Measurements from ENCODE around the gene UBAP1L.
"Not testable (repeated sequence)": the region's sequence is repeated elsewhere in the genome, so short reads cannot be mapped to it uniquely, and the experiment has no call there.

UBAP1L gene

DNA sequence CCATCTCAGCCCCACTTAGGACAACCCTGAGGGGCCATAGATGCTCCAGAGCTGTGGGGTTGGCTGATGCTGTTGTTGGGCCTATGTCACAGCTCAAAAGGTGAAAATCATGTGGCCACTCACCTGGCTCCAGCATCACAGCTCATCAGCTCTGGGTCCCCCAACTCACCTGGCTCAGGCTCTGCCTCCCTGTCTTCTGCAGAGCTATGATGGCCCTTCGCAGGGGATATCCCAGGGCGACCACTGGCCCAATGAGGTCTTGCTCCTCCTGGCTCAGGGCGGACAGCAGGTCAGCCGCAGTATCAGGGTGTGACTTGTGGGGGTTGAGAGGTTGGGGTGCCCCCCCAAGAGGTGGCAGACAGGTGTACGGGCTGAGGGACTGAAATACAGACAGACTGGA is 15.7 kb downstream of the UBAP1L start:
- no peak for DNase-seq

DNA sequence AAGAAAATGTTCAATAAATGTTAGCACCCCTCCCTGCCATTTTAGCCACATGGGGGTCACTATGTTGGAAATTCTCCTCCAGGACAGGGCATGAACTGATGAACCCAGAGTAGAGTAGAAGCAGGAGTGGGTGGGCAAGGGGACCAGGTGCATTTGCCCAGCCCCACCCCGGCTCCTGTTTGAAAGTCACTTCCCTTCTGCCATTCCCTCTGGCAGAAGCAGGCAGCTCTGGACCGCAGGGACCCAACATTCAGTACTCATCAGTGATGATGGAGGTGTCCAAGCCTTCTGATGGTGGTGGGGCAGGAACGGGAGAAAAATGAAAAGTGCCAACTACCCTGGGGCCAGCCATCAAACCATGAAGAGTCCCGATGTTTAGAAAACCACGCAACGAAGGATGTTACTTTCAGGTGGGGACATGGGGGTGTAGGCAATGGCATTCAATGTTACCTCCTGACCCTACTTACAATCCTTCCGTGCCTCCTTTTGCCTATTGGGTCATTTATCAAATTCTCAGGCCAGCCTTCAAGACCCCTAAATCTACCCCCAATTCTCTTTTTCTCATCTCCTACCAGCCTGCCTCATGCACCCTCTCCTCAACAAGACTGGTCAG is 17.2 kb downstream of the UBAP1L start:
- no peak for DNase-seq

DNA sequence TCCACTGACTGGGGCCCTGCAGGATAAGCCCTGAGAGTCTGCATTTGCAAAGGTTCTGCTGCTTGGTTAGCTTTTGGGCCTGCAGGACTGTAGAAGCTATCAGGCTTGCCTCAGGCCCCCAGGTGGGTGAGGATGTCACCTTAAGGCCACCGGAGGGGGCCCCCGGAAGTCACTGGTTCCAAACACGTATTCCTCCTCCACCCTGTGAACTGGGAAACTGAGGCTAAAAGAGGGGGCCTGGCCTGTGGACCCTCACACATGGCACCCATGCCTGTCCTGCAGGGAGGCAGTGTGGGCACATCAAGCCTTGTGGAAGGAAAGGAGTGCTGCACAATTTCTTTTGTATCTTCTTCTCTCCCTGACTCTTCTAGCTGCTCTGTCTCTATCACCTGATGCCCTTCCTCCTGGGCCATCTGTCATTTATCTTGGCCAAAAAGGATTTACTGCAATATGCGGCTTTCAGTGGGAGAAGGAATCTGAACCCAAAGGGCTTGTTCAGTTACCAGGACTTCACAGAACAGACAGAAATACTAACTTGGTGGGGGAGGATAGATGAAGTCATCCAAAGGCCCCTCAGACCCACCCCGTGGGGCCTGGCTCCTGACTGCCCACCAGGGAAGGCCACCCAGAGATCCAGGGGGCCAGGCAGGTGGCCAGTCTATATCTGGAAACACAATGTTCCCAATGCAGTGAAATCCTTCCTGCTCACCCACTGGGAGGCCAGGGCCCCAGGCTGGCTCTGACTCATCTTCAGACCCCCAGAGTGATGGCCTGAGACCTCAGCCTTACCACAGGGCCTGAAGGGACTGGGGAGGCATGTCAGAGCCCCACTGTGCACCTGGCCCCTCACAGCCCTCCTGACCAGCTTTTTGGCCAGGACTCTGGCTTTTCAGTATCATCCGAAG is 18.3 kb downstream of the UBAP1L start:
- DNase-seq: no peak

DNA sequence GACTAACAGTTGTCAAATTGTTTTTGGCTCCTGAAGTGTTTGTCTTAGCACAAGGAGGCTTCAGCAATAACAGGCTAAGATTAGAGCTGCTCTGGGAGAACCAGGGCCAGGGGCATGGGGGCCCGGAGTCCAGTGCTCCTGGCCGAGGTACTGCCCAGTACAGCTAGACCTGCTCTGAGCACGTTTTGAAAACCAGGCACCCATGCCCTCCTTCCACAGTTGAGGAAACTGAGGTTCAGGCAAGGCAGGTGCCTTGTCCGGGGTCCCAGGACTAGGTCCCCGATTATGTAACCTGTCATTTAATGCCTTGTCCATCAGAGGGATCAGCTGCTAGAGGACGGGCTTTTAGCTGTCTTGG is 19.3 kb downstream of the UBAP1L start:
- no peak for DNase-seq

DNA sequence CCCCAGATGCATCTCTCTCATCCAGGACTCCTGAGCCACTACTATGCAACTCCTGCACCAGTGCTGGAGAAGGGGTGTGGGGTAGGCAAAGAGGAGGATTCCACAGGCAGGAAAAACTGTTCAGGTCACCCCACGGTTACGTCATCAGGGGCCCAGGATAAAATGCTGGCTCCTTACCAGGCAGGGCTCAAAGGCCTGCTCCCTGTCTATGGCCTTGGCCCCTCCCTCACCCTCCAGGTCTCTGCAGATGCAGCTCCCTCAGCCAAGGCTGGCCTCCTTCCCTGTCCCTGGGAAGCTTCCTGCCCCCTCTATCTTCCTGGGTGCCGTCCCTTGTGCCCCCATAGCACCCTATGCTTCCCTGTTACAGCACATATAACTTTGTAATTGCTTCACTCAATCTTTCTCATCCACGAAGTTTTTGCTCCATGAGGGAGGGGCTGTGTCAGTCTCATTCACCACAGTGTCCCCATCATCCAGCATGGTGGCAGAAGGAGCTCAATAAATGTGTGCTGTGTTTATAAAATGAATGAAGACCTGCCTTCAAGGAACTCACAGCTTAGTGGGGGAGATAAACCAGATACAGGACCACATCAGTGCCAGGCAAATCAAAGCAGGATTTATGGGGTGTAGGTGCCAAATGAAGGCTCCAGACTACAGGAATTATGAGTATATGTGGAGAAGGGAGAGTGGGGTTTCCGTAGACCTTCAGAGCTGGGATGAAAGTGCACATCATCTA is 19.8 kb downstream of the UBAP1L start:
- DNase-seq: no peak

DNA sequence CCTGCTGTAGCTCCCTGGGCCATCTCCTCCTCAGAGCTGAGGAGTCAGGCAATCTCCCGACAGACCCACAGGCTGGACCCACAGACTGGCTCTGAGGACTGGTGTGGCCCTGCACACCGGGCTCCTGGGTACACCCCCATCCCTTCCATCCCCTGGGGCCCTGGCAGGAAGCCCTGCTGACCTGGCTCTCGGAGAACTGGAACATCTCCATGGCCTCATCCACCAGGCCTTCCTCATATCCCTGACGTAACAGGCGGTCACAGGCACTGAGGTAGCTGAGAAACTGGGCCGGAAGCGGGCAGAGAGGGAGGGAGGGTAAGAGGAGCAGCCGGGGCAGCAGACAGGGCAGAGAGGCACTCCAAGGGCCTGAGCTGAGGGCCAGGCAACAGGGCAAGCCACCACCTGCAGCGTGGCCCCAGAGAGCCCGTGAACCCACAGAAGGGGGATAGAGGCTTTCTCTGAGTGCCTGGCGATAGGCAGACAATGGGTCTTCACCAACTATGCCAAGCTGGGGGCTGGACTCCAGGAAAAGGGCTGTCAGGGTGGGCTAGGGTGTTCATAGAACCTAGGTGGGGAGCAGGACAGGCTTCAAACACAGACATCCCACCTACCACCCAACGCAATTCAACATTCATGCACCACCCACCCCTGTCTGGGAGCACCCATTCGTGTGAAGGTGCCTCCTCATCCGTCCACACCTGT is 20.6 kb downstream of the UBAP1L start:
- DNase-seq: no peak

DNA sequence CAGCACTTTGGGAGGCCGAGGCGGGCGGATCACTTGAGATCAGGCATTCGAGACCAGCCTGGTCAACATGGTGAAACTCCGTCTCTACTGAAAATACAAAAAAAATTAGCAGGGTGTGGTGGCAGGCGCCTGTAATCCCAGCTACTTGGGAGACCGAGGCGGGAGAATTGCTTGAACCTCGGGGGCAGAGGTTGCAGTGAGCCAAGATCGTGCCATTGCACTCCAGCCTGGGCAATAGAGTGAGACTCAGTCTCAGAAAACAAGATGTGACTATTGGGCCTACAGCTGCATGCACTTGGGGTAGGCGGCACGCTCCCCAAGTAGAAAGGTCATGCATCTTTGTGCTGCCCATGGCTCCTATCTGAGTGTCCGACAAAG is 21.2 kb downstream of the UBAP1L start:
- DNase-seq: not testable (repeated sequence)

DNA sequence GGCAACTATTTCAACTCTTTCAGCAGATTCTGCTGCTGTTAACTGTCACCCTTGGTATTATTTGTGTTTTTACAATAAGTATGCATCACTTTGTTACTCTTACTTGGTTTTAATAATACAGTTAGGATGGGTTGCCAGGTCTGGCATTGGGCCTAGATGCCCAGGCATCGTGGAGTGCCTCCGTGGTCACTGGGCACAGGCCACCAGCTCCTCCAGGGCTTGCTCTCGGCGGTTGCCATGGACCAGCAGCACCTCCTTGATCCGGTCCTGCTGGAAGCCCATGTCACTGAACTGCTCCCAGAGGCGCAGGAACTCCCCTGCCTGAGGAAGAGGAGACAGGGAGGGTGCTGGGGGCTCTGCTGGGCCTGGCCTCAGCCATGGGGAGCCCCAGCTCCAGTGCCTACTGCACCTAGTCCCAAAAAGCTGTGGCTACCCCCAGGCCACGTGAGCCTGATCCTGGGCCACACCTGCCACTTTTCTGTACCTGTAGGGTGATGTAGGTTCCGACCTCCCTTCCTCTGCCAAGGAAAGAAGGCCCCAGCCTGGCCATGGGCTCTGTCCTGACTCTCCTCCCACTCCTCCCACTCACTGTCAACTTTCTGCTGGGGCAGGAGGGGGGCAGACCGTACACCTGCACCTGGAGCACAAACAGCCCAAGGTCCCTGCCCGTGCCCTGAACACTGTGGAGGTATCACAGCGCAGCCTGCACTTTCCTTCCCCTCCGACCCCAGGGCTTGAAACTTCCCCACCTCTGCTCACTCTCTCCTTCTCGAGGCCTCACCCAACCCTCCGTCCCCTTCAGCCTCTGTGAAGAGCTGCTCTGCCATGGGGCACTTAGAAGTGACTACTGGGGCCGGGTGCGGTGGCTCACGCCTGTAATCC is 21.8 kb downstream of the UBAP1L start:
- DNase-seq: no peak

DNA sequence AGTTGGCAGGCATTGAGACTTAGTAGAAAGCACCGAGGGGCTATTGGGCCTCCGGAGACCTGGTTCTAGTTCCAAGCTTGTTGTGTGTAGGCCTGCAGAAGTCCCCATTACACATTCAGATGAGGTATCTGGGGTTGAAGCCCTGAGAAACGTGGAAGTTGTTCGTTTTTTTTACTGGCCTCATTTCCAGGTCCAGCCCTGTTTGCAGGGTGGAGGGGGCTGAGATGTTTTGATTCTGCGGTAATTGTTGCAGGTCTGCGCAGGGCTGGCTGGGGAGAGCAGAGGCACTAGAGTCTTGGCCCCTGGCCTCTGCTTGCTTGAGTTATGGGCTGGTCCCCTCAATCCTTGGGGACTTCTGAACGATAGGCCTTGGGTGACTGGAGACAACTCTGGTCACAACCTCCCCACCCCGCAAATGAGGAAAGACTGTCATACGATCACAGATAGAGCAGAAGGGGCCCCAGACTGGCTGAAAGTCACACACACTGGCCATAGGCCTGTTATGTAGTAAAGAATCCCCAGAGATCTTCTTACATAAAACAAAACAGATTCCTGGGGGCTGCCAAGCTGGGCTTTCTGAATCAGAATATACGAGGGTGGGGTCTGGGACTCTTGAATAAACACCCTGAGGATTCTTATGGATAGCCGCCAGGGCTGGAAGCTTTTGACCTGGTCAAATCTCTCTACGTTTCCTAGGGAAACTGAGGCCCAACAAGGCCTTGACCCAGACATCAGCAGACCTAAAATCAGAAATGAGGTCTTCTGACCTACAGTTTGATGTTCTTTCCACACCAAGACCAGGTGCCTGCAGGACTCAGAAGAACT is 22.8 kb downstream of the UBAP1L start:
- DNase-seq: no peak

DNA sequence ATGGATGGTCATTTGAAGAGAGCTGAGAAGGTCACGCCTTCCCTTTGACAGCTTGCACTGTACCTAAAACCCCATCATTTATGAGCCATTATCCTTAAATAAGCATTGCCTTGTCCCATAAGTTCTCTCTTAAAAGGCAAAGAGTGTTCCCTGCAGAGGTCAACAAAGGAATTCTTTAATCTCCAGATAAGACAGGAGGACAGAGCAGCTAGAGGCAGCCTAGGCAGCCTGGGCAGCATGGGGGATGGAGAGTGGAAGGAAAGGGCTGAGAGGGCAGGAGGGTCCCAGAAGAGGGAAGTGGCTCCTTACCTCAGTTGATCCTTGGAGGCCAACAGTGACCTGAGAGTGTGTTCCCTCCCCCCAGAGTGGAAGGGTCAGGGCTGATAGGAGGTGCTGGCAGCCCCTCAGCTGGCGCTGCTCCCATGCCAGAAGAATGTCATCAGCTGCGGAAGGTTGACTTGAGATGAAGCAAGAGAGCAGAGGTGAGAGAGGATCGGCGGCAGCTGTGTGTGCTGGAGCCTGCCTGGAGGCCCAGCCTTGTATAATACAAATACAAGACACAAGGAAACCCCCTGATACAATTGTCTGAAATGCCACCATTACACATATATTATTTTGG is 25.7 kb downstream of the UBAP1L start:
- DNase-seq: no peak

DNA sequence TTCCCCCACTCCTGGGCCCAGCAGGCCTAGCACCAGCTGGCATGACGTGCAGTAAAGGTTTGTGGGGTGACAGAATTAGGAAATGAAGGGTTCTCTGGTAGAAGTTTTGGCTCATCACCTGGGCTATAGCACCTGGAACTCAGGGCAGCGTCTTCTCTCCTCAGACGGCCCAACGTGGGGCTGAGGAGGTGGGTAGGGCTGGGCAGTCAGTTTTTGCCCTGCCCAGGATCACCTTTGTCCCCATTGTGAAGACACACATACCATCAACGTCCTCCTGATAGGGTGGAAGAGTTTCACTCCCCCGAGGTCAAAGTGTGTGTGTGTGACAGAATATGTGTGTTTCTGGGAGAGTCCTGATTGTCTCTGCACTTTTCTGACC is 26.4 kb downstream of the UBAP1L start:
- DNase-seq: no peak

DNA sequence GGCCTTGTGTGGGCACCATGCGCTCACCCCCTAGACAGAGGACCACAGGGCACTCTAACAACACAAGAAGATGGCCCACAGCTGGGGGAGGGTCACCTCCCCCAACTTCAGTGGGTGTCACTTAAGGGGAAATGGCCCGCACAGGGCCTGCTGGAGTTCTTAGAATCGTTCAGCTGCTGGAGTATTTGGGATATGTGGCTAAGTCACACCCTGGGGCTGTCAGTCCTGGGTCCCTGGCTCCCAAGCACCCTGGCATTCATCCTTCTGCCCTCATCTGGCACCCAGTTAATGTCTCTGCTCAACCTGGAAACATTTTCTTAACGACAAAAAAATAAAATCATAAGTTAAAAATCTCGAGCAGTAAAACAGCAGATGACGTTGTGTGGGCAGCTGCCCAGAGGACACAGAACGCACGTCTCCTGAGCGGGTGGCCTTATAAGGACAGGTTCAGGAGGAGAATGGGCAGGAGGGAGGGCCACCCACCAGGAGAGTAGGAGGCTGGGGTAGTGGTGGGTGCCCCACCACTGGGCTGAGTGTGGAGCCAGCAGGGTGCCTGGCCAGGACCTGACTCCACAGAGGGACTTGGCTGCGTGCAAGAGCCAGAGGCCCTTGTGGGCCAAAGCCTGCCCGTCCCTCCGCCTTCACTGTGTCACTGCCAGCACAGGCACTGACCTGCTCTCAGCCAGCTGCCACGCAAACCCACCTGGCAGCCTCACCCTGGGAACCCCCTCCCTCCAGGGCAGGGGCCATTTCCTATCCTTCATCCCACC is 26.9 kb downstream of the UBAP1L start:
- DNase-seq: no peak

DNA sequence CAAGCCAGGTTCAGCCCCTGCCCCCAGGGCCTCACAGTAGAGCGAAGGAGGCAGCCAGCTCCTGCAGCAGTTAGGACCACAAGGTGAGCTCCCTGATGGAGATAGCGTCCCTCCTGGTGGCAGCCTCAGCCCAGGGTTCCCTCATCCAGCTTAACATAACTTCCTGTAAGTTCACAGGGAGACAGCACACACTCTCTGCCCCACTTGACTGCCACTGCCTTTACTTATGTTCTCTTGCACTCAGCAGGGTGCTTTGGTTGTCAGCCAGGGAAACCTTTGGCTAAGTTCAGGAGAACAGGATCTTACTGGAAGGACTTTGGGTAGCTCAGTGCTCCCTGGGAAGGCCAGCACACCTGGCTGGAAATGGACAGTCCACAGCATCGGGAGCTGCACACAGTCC is 27.6 kb downstream of the UBAP1L start:
- DNase-seq: no peak

DNA sequence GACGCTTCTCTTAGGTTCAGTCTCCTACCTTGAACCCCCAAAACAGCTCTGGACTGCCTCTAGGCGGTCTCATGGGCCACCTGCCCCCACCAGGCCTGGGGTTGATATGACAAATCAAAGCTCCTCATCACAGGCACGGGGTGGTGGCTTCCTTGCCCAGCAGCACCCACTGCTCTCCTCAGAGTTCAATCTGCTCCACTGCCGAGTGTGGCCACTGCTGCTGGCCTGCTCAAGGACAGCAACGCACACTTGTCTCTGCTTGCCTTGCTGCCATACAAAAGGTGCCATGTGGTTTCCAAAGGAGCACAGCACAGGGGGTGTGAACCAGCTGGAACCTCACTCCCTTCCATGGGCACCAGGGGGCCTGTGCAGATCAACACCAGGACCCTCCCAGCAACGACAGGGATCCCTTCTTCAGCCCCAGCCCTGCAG is 28.3 kb downstream of the UBAP1L start:
- no peak for DNase-seq

DNA sequence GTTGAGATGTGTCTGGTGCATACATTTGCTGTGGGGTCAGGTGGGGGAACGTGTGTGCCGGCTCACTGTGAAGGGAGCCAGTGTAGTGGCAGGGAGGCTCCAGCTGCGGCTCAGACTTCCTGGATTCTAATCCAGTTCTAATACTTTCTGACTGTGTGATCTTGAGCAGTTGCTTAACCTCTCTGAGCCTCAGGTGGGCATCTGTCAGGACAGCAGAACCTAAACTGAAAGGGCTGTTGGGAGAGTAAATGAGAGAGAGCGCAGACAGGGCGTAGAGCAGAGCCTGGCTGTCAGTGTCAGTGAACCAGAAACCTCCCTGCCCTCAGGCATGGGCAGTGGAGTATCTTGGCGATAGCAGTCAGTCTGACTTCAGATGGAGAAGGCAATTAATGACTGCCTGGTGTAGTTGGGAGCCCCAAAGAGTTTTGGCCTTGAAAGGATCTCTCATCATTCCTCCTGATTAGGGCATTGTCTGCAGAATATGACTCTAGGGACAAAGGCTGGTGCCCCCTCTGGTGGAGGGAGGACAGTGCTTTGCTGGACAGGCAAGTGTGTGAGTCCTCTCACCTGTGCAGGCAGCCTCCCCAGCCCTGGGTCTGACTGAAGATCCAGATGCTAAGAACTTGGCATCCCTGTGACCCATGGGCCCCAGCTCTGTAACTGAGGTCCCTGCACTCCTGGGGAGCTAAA is 28.9 kb downstream of the UBAP1L start:
- no peak for DNase-seq

DNA sequence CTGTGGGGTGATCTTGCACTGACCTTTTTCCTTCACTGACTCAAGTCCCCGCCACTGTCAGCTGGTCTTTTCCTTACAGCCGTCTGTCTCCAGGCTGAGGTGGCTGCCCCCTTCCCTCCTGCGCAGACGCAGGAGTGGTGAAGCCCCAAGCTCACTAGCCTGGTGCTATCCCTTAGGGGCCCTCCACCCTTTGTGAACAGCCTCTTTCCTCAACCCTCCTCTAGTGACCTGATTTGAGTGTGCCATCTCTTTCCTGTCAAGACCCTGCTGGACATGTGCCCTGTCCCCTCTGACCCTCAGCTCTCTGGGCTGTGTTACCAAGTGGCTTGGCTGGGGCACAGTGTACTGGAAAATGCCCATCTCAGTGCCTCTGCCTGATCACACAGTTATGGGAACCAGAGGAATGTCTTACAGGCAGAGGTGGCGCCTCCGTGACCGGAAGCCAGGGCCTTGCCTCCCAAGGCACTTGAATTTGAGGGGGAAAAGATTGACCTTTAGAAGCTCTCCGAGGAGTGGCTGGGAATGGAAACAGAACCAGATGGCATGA is 29.7 kb downstream of the UBAP1L start:
- no peak for DNase-seq

DNA sequence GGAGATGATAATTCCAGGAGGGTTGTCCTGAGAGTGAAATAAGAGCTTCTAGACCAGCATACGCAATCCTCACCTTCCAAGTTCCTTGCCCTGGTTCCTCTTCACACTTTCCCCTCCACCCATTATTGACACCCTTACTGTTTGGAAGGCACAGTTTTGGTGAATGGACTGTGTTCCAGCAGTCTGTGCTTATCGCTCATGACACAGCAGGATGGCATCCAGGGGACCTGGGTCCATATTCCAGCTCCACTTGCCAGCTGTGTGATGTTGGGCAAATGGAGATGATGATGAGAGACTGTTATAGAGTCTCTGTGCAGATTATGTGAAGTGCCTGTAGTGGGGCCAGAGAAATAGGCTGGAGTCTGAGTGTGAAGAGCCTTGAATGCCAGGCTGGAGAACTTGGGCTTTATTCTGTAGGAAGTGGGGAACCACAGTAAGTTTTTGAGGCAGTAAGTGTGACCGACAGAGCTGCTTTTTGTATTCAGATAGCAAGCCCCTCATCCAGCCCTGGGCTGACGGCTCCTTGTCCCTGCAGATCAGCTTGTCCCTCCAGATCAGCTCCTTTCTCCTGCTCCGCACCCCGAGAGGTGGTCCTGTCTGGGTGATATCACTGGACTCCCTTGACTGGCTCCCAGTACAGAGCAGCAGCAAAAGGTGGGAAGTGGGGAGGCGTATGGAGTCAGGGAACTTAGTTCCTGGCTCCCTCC is 30.3 kb downstream of the UBAP1L start:
- no peak for DNase-seq

DNA sequence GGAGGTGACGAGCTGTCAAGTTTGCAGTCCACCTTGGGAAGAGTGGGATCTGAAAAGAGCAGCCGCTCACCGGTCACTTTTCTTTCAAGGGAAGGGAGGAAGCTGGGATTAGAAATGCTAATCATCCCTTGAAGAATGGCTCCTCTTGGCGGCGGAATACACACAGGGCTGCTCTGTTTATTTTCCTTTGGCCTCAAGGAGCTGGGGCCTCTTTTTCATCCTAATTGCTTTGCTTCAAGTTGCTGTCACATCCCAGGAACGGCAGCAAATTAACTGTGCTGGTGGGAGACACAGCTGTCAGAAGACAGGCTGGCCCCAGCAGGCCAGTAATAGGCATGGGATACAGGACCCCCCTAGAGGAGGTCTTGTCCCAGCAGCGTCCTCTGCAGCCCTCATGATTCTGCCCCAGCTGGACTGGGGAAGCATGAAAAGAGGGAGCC is 31.7 kb downstream of the UBAP1L start:
- DNase-seq: no peak

Data from activated gamma-delta T cell treated with Interleukin-2 at 50 U/mL for 16 hours (primary cell).